Hematopoietic multipotent progenitor cell treated with erythropoietin and hydrocortisone succinate and interleukin-3 and kit ligand, for 6 days (in vitro differentiated cells): ENCODE data around the gene LSP1.

Experiments used
- DNase-seq: peaks from one replicate; pipeline ENCODE4 v3.0.0-alpha.2; 2015

The LSP1 gene

DNA sequence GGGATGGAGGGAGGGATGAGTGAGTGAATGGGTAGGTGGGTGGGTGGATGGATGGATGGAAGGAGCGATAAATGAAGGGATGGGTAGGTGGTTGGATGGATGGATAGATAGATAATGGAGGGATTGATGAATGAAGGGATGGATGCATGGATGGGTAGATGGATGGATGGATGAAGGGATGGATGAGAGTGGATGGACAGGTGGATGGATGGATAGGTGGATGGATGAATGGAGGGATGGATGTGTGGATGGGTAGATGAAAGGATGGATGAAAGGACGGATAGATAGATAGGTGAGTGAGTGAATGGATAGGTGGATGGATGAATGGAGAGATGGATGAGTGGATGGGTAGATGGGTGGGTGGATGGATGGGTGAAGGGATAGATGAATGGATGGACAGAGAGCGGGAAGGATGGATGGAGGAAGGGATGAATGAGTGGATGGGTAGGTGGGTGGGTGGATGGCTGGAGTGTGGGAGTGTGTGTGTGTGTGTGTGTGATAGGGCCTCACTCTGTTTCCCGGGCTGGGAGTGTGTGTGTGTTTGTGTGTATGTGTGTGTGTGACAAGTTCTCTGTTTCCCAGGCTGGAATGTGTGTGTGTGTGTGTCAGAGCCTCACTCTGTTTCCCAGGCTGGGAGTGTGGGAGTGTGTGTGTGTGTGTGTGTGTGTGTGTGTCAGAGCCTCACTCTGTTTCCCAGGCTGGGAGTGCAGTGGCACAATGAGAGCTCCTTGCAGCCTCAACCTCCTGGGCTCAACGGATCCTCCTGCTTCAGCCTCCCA is 40.9 kb downstream of the LSP1 start:
- no peak for DNase-seq

DNA sequence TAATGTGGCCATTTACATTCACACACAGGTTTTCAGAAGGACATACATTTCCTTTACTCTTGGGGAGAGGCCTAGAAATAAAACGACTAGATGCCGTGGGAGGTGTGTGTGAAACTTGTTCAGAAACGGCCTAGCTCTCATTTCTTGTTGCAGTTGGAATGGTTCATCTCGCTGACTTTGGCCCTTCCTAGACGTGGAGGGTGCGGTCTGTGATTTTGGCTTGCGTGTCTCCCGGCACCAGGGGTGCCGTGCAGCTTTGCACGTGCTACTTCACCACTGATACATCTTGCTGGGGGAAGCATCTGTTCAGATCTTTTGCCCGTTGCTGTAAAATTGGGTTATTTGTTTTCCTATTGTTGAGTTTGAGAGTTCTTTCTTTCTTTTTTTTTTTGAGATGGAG is 41.9 kb downstream of the LSP1 start:
- no peak for DNase-seq

DNA sequence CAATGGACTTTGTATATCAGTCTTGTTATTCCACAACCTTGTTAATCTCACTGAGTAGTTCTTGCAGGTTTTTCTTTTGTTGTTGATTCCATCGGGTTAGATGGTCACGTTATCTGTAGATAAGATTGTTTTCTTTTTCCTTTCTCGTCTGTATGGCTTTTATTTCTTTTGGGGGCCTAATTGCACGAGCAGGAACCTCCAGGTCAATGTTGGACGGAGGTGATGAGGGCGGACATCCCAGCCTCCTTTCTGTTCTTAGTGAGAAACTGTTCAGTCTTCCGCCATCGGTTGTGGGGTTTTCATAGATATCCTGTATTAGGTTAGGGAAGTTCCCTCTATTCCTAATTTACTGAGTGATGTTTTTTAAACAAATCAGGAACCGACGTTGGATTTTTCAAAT is 43.6 kb downstream of the LSP1 start:
- DNase-seq, result no peak

DNA sequence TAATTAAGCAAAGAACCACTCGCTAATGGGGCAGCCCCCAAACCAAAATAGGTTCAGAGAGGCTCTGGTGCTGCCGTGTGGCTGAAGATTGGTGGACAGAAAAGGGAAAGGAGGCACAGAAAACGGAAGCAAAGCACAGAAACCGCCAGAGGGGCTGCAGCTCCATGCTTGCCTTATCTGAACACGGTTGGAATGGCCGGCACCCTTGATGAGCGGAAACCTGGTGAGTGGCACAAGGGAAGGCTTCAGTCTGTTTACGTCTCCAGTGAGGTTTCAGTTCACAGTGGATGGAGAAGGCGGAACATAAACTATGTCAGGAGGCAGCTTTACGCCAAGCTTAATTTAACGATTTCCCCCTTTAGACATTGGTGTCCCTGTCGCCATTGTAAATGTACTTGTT is 44.0 kb downstream of the LSP1 start:
- DNase-seq, result peak; percentile 65

DNA sequence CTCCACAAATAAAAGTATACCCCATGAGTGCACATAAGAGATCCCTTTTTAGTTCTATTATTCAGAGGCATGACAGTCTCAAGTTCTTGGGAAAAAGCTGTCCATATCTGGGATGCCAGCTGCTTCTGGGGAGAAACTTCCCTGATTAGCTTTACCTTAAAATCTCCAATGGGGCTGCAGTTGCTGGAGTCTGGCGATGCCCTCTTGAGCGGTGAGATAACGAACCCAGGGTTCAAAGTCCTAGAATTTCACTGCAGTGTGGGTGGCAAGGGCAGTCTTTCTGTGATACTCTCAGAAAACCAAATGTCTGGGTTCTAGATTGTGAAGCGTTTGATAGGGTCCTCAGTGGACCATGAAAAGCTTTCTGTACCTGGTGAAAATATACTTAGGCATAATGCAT is 46.2 kb downstream of the LSP1 start:
- peak; percentile 49 for DNase-seq

DNA sequence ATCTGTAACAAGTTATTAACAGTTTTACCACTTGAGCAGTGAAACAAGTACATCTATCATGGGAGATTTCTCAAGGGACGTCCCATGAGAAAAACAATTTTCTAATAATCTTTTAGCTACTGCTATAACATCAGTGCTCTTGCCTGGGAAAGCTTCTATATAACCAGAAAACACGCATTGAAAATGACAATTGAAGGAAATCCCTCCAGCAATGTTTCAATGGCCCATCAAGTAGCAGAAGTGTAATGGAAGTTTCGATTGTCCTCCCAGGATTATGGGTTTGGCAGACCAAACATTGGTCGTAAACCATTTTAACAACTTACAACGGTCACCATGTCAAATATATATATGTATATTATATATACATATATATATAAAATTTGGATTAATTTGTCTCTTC is 46.8 kb downstream of the LSP1 start:
- no peak for DNase-seq

DNA sequence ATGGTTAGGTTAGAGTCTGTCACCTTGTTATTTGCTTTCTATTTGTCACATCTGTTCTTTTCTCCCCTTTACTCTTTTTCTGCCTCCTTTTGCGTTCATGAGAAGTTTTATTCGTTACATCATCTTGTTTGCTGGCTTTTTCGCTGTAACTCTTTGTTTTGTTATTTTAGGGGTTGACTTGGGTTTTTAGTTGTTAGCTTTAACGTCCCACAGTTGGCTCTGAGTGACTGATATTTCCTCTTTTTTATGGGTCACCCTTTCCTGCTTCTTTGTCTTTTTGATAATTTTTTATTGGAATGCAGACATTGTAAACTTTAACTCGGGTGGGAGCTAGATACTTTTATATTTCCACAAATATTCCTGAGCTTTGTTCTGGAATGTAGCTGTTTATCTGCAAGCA is 53.3 kb downstream of the LSP1 start:
- DNase-seq, result no peak

DNA sequence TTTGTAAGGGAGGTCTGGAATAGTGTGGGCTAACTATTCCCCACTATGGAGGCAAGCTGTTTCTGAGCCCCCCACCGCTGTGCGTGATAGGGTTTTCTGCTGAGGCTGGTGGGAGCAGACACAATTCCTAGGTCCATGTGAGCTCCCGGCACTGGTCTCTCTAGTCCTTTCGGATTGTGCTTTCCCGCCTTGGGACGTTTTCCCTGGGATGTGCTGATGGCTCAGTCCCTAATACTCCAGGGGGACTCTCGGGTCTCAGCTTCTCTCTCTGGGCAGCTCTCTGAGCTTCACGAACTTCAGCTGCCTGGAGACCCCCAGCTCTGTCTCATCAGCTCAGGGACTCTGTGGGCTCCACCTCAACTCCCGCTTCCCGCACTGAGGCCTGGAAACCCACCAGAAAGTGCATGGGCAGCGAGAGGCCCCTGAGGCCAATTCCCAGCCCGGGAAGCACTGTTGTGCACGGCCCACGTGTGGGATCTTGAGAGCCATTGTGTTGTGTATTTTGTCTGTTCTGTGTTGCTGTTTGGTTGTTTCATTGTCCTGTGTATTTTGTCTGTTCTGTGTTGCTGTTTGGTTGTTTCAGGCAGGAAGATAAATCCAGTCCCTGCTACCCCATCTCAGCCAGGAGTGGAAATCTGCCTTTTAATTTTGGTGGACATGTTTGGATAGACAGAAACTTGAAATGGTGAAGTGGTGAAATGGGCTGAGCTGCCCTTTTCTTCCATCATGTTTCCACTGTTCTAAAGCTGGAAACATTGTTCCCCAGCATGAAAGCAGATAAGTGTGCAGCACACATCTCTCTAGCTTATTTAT is 53.9 kb downstream of the LSP1 start:
- no peak for DNase-seq

DNA sequence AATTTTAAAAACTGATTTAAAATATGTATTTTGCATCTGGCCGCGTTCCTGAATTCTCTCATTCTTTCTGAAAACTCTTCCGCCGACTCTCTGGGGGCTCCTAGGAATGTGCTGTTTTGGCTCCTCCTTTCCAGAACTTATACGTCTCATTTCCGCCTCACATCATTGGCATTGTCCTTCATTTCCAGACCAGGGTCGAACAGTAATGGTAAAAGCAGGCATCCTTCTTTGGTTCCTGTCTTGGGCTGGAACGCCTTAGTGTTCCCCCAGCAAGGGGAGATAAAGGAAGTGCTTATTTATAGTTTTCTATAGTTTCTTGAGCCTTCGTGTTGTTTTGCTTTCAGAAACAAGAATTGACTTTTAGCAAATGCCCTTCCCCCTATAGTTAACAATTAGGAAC is 55.7 kb downstream of the LSP1 start:
- DNase-seq, result no peak

DNA sequence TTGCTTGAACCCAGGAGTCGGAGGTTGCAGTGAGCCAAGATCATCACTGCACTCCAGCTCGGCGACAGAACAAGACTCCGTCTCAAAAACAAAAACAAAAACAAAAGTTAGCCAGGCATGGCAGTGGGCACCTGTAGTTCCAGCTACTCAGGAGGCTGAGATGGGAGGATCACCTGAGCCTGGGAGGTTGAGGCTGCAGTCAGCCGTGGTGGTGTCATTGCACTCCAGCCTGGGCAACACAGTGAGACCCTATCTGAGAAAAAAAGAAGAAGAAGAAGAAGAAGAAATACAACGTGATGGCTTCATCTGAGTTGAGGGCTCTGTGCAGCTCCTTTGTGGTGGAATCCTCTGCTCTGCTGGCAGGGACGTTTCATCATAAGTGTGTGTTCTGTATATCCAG is 56.6 kb downstream of the LSP1 start:
- no peak for DNase-seq

DNA sequence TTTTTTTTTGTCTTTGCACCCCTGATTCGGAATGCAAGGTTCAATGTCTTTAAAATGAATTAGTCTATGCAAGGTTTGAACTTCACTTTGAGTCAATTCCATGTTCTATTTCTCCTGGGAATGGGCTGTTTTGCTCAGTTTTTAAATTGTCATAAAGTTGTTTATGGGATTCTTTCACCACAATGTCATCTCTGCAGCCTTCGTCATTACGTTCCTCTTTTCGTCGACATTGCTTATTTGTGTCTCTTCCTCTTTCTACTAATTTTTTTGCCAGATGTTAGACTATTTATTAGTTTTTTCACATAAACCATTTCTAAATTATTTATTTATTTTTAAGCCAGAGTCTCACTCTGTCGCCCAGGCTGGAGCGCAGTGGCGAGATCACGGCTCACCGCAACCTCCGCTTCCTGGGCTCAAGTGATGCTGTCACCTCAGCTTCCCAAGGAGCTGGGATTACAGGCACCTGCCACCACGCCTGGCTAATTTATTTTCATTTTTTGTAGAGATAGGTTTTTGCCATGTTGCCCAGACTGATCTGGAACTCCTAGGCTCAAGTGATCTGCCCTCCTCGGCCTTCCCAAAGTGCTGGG is 59.5 kb downstream of the LSP1 start:
- peak; percentile 36 for DNase-seq

DNA sequence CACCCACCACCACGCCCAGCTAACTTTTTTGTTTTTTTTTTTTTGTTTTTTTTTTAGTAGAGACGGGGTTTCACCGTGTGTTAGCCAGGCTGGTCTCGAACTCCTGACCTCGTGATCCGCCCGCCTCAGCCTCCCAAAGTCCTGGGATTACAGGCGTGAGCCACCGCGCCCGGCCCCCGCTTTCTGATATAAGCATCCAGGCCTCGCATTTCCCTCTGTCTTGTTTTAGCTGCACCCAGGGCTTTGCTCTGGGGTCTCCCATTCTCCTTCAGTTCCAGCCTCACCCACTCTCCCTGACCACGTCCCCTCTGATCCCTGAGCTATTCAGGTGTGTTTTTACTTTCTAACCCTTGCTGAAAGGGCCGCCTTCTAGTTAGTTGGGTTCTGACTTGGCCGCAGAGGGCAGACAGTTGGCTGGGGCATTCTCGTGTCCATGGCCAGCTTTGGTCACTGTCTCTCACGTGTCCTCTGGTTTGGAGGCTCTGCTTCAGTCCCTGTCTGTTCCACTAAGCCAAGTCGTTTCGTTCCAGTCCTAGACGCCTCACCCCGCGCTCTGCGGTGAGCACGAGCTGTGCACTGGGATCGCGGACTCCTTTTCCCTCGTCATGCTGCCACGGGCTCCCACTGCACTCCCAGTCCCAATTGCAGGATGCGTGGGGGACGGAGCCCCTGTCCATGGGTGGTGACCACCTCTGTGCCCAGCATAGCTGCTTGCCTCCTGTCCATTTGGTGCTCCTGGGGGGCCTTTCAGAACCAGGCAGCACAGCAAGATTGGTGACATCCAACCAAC is 60.6 kb downstream of the LSP1 start:
- DNase-seq, result no peak

DNA sequence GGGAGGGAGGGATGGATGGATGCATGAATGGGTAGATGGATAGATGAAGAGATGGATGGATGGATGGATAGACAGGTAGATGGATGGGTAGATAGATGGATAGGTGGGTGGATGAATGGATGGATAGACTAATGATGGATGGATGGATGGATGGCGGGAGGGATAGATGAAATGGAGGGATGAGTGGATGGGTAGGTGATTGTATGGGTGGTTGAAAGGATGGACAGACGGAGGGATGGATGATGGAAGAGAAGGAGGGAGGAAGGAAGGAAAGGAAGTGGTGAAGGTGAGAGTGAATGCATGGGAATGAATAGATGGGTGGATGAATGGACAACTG is 62.9 kb downstream of the LSP1 start:
- no peak for DNase-seq

DNA sequence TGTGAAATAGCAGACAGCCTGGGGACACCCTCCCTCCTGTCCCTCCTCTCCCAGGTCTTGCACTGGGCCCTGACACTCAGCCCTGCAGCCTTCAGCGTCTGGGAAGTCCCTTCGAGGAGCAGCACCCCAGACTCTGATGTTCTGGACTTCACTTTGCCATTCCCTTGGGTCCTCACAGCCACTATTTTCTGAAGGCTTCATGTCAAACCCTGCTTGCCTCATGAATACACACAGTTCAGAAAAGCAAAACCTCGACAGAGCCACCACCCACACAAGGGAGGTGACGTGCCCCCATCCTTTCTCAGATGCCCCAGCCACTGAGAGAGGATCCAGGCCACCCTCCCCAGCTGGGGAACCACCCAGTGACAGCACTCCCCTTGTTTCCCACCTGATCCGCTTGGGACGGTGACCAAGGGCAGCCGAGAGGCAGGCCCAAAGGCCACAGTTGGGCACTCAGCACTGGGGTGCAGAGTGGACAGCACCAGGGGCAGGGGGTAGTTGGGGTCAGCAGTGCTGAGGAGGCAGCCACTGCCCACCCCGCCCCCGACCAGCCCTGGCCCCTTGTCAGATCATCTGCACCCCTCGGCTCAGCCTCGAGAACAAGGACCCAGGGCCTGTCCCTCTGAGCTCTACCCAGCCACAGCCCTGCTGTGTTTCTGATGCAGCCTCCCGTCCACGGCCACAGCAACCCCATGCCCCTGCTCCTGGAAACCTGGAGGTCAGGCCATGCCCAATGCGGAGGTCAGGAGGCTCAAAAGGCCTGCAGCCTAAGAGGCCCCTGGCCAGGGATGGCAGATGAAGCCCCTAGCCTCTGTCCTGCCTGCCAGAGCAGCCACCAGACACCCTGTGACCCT is 63.5 kb downstream of the LSP1 start:
- no peak for DNase-seq

DNA sequence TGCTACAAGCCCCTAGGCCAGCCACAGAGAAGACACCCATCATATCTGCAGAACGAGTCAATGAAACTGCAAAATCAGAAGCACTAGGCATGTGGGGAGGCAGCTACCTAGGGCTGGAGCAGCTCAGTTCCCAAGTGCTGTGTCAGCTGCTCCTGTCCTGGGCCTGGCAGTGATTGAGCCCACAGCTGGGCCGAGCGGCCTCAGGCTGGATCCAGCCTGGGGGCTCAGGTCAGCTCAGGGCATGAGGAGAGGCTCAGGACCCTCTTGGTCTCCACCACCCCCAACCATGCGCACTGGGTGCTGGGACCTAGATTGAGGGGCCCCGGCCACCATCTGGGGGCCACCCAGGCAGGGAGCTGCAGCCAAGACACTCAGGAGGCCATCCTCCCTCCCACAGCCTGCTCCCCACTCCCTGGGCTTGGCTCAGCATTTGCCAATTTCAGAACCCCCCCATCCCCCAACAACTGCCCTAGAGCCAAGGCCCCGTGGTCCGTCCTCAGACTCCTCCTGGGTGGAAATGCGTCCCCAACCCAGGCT is 64.2 kb downstream of the LSP1 start:
- DNase-seq, result no peak

DNA sequence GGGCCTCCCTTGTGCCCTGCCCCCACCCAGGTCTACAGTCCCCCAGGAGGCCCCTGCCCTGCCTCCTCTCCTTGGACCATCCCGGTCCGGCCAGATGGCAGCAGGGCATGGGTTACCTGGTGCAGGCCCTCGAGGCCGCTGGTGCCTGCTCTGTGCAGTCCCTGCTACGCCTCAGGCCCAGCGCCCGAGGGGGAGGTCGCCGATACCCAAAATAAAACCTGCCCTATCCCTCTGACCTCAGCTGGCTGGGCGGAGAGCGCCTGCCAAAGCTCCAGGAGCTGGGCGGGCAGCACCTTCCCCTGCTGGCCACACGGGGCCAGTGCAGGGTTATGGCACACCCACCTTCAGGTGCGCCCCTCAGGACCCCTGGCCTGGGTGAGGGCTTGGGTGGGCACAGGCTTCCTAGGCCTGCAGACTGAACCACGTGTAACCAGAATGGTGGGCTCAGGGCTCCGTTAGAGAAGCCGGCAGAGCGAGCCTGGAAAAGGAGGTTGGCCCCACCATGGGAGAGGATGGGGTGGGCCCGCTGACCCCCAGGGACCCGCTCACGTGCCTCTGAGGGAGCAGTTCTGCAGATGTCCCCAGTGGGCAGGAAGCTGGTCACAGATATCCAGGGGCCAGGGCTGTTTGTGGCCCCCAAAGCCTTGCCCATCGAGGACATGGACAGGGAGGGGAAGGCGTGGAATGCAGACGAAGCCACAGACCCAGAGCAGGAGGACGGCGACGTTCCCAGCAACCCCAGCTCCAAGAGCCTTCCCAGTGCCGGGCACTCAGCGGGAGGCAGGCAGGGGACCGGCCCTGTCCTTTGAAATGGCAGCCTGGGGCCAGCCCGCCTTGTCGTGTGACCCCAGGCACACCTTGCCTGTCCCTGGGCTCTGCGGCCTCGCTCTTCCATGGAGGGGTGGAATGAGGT is 64.9 kb downstream of the LSP1 start:
- no peak for DNase-seq

DNA sequence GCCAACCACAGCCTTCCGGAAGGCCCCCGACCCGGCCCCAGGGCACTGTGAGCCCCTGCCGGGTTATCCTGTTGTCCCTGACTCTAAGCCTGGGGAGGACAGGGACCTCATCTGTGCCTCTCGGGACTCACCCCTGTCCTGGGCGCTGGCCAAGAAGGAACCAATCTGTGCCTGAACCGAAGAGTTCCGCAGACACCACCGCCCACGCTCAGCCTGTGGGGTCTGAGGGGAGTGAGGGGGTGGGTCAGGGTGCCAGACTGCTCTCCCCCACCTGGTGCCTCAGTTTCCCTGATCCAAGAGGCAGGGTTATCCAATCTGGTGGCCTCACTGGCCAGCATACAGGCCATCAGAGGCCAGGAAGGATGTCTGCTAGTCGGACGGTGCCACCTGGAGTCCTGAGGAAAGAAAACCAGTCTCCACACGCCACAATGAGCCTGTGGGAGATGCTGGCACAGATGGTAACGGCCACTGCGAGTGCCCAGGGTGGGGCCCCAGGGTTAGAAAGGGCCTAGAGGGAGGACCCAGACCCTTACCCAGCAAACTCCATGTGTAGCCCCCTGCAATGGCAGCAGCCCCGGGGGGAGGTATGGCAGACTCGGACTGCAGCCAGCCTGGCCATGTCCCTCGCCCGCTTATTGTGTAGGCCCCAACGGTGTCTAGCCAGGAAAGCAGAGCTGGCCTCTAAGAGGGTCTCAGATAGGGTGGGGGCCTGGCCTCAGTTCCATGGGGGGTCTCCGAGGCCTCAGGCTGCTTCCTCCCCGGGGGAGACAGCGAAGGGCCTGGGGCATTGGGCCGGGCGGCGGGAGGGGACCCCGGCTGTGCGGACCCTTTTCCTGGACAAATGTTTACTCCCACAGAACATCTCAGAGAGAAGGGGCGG is 65.8 kb downstream of the LSP1 start:
- DNase-seq, result no peak

DNA sequence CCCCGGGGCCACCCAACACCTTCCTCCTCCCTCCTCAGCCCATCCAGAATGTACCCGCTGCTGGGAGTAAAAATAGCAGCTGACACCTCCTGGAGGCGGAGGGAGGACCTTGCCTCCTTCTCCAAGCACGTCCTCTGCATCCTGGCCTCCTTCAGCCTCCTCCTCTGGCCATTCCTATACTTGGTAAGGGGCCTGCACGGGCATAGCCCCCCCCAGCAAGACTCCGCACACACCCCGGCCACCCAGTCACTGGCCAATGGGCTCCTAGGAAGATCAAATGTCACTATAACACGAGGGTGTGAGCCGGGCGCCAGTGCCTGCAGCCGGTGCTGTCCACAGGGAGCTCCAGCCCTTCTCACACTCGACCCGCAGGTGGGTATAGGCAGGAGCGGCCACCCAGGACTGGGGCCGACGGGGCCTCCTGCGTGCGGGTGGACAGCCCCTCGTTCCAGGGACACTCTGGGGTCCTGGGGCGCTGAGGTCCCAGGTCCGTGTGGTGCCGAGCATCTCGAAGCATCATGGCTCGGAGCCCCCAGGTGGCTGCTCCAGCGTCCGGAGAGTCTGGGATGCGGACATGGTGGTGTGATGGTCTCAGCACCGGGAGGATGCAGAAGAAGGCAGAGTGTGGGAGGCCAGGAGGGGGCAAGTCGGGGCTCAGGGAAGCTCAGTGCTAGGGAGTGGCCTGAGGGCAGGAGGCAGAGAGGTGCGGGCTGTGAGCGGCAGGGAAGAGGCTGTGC is 66.7 kb downstream of the LSP1 start, which contains the start of gene TNNT3:
TSS of gene TNNT3 (plus strand) at position 313 of the 737 bp plus-strand sequence. CDS start 3,172 bp downstream, outside the sequence.
- DNase-seq, result no peak
